T-helper 2 cell treated with Interferon-gamma antibody and Interleukin-4, amounts not matched to agents 100 ng/mL and 5 ng/mL, for 36 hours (primary cell): Measurements from ENCODE around the gene LYRM7. TPM values are rescaled to one million over a fixed set of nuclear protein-coding genes. Genes with fewer than 3 reads are reported as not detected.
"Not testable (repeated sequence)": the region's sequence is repeated elsewhere in the genome, so short reads cannot be mapped to it uniquely, and the experiment has no call there.

Source experiments
- intact Hi-C: fragments of 100-400 bp; cut with micrococcal nuclease; formaldehyde crosslinking; loops from one replicate; pipeline ENCODE4 v1.15.1; 2023
- total RNA-seq: library from RNA; stranded (reverse); gene quantifications from 2 replicates; pipeline ENCODE4 v1.2.3, GENCODE V29; 2022

LYRM7 gene
- total RNA-seq, 1 donor from 2014 or later, result 11.3 TPM

DNA sequence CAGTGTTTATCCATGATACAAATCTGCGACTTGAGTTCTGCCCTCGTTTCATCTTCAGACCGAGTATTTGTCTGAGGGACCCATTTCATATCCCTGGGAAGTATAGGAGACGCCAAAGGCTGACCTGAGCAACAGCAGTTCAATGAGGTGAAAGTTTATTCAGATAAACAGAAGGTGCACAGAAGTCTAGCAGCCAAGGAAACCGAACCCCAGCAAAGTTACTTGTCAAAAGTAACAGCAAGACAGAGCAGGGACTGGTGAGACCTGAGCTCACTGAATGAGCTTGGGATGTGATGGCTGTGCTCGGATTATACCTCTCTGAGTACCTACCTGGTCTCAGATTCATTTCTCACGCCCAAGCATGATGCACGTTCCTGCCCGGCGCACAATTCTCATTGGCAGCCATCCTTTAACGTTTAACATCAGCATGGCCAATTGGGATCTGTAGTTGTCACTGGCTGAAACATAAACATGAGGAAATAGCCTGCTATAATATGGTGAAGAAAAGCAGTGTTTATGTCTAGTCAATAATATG, 599 bp downstream of the LYRM7 start:
- intact Hi-C loops, result loop anchor here (2.0 kb wide), 4 partner anchors 109 to 625 kb away; partner anchors contain the start of genes FNIP1 and RAPGEF6

DNA sequence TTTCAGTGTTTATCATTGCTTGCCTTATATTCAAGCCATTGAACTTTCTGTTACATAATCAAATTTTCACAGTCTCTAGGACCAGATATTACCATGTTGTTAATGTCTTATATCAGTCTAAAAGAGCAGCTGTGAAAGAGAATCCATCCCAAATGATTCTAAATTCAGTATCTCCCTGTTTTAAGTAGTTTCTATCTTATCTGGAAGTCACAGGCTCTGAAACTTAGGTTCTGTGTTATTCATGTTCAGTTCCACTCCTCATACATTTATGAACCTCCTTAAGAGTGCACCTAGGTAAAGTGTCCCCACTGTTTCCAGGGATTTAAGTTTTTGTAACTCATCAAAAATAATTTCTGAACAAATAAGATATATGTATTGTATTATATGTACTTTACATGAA, 9.7 kb downstream of the LYRM7 start:
- intact Hi-C loops, result no loop called here

DNA sequence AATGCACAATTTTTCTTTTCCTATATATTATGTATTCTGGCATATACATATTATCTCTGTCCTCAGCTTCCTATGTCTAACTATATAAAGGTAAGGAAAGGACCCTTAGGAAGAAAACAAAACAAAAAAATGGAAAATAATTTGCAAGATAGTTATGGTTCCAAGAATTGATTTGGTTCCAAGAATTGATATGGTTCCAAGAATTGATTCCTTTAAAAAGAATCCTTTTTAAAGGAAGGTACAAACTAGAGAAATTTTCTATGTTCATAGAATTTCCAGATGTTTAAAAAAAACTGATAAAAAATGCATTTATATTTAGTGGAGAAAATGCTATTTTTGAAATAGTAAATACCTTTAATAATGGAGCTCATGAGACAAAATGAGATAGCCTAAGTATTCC, 12.1 kb downstream of the LYRM7 start:
- intact Hi-C loops, result no loop called here

DNA sequence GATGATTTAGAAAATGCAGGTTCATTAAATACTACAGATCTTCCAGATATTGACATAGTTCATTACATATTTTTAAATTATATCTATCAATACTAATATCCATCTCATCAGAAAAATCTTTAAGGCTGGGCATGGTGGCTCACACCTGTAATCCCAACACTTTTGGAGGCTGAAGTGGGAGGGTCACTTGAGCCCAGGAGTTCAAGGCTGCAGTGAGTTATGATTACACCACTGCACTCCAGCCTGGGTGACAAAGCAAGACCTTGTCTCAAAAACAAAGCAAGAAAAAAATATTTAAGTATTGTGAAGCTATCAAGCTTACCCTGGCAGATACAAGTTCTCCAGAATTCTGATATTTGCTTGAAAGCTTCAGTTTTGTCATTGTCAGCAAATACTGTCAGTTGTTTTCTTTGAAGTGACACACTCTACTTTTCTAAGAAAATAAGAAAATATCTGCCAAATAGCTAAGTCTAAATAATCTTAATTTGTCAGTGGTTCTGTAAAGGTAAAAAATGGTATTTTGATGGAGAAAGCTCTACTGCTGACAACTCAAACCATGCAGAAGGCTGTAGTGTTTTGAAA, 14.9 kb downstream of the LYRM7 start:
- intact Hi-C loops, result no loop called here

- intact Hi-C loops, result no loop called here
Observed at GRCh38 chr5:131186561-131187256, 16.0 kb downstream of the LYRM7 start.

- intact Hi-C loops, result no loop called here
Observed at GRCh38 chr5:131193106-131193505, 22.4 kb downstream of the LYRM7 start.

- intact Hi-C loops, result not testable (repeated sequence)
Observed at GRCh38 chr5:131193897-131194296, 23.2 kb downstream of the LYRM7 start.

DNA sequence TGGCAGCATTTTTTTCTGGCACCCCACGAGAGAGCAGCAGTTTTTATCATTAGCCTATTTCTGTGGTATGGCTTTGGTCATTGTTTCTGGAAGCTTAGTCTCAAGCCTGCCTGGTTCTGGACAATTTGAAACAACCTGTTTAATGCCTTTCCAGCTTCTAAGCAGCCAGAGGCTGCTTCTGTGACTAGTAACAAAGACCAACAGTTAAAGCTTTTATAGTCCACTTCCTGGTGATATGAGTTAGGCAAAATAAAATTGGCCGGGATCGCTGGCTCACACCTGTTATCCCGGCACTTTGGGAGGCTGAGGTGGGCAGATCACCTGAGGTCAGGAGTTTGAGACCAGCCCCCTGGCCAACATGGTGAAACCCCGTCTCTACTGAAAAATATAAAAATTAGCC, 24.0 kb downstream of the LYRM7 start:
- intact Hi-C loops, result no loop called here

DNA sequence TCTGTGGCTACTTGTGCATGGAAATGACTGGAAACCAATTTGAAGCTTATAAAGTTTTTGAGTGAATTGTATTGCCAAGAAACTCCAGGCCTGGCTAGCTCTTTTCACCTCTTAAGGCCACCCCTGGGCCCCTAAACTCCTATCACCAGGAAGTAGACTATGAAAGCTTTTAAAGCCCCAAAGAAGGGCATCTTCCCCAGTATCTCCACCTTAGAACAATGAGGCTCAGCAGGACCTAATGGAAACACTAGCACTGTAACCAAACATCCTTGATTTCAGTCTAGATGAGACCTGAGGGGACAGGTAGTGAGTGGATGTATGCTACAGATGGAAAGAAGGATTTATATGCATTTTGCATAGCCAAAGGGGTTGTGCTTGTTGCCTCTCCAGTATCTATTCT, 25.0 kb downstream of the LYRM7 start:
- intact Hi-C loops, result no loop called here

DNA sequence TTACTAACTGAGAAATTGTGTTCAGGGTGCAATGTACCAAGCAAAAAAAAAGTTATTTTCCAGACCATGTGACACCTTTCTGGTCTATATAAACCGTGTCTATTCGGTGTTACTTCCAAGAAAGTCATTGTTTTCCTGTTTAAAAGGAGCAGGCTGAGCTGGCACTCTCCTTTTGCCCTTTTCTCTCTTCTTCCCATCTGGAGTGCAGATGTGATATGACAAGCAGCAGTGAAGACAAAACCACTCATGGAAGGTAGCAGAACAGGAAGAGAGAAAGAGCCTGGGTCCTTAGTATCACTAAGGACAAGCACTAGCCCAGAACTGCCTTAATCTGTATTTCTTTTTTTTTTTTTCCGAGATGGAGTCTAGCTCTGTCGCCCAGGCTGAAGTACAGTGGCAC, 25.6 kb downstream of the LYRM7 start:
- intact Hi-C loops, result no loop called here

DNA sequence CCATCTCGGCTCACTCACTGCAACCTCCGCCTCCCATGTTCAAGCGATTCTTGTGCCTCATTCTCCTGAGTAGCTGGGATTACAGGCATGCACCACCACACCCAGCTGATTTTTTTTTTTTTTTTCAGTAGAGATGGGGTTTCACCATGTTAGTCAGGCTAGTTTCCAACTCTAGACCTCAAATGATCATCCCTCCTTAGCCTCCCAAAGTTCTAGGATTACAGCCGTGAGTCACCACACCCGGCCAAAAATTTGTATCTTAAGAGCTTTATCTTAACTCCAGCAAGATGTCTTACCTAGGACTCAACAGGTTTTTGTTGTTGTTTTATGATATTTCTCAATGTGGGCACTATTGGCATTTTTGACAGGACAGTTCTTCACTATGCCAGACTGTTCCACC, 27.9 kb downstream of the LYRM7 start:
- intact Hi-C loops, result no loop called here

GRCh38 chr5:131200560-131200959, 29.8 kb downstream of the LYRM7 start:
- intact Hi-C loops, result no loop called here

- intact Hi-C loops, result loop anchor here (5.0 kb wide), 1 partner anchor 177 kb away; no protein-coding TSS in a partner anchor
Observed at GRCh38 chr5:131204964-131205363, 34.2 kb downstream of the LYRM7 start.

DNA sequence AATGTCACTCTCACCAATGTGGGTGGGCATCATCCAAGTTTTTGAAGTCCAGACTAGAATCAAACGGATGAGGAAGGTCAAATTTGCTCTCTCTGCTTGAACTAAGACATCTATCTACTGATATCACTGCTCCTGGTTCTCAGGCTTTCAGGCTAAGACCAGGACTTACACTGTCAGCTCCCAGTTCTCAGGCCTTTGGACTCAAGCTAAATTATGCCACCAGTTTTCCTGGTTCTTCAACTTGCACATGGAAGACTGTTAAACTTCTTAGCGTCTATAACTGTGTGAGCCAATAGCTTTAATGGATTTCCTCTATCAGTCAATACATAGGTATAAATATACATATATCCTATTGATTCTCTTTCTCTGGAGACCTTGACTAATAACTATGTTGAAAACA, 35.3 kb downstream of the LYRM7 start:
- intact Hi-C loops, result loop anchor here (5.0 kb wide), 1 partner anchor 176 kb away; no protein-coding TSS in a partner anchor

DNA sequence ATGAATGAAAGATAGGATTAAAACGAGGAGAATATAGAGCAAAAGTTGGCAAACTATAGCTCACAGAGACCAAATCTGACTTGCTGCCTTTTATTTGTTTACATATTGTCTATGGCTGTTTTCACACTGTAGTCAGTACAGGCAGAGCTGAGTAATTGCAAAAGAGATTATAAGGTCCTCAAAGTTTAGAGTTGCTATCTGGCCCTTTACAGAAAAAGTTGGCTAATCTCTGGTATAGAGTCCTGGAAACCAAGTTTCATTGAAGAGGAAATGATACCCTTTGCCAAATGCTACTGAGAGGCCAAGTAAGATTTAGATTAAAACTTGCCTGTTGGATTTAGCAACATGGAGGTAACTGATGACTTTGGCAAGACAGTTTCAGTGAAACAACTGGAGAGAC, 36.0 kb downstream of the LYRM7 start:
- intact Hi-C loops, result loop anchor here (5.0 kb wide), 1 partner anchor 176 kb away; no protein-coding TSS in a partner anchor

DNA sequence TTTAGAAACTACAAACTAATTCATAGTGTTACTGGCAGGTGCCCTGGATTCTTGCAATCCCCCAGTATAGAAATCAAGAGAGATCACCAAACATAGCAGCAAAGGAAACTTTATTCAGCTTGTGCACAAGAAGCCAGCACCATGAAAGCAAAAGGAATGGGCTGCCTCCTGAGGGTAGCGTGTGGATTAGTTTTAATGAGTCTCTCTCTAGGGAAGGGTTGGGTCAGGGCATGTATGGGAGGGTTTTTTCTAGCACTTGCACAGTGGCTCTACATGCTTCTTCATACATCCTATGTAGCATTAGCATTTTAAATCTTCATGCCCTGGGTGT, 38.4 kb downstream of the LYRM7 start:
- intact Hi-C loops, result loop anchor here (1.0 to 5.0 kb wide), 3 partner anchors 39 to 173 kb away; partner anchors contain the start of gene LYRM7

DNA sequence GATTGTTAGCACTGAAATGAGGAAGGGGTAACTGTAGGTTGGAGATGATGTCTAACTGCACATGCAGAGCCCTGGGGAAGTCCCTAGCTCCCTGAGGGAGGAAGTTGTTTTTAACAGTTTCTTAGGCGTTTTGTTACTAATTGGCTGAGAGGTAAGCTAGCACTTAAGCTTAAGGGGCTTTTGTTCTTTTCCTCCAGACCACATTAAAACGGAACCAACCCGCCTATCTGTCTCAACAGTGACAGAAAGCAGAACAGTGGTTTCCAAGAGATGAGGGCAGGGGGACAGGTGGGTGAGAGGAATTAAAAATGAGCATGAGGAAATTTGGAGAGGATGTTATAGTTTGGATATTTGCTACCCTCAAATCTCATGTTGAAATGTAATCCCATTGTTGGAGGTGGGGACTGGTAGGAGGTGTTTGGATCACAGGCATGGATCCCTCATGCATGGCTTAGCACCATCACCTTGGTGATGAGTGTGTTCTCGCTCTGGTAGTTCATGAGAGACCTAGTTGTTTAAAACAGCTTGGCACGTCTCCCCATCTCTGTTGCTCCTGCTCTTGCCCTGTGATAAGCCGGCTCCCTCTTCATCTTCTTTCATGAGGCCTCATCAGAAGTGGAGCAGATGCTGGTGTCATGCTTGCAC, 38.9 kb downstream of the LYRM7 start:
- intact Hi-C loops, result loop anchor here (1.0 to 5.0 kb wide), 4 partner anchors 39 to 173 kb away; partner anchors contain the start of gene LYRM7

DNA sequence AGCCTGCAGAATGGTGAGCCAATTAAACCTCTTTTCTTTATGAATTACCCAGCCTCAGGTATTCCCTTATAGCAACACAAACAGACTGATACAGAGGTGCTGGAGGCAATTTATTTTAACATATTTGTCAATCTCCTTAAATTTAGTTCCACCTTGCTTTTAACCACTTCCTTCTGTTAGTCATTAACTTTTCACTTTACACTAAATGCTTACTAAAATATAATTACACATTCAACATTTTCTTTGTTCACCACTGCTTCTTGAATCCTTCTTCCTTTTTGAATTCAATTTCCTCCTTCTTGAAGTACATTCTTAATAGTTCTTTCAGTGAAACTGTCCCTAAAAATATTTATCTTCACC, 39.4 kb downstream of the LYRM7 start:
- intact Hi-C loops, result loop anchor here (1.0 kb wide), 1 partner anchor 43 kb away; no protein-coding TSS in a partner anchor

- intact Hi-C loops, result no loop called here
Observed at GRCh38 chr5:131211669-131212068, 40.9 kb downstream of the LYRM7 start.

DNA sequence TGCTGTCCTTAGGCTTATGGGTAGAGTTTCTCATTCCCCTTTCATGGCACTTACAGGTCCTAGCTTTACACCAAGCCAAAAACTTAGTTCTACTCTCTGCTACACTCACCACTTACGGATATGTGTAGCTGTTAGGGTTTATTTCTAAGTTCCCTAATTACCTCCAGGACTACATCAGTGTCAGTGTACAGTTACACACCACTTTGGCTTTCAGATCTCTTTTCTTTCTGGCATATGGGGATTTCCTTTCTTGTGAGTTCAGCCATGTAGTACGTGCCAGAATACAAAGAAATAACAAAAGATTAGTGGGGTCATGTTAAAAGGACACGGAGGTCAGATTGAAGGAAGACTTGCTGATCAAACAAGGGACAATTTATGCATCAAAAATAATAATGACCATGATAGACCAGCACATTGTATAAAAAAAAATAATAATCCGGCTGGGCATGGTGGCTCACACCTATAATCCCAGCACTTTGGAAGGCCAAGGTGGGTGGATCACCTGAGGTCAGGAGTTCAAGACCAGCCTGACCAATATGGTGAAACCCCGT, 41.8 kb downstream of the LYRM7 start:
- intact Hi-C loops, result no loop called here

DNA sequence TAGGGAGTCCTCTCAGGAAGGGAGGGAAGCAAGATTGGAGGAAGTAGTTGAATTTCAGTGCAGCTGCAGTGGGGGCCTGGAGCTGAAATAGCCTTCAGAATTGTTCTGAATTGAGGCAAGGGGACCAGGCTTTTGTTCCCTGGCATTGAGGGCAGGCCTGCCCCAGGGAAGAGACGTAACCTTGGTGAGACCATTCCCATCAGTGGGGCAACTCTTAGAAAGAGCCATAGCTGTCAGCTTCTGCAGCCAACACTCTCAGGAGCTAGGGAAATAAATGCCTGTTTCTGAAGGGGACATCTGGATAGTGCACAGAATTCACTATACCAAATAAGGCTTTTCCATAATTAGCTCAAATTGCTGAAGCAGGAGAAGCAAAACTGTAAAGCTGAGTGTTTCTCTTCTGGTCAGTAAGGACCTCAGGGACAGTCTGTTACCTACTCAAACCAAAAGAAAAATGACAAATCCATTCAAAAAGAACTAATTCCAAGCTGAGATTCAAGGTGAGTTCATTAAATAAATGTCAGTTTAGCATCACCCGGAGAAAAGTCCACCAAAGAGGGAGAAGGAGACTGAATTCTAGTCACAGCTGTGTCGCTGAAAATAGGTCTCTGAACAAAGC, 44.0 kb downstream of the LYRM7 start:
- intact Hi-C loops, result no loop called here
